GM19025 (cell line): ENCODE measurements around the gene RAB43.

Source experiments
- ATAC-seq: cut with Tn5 transposase; IDR thresholded peaks from one replicate; pipeline ENCODE4 v1.9.1; 2021; ENCODE audit warnings: mild to moderate bottlenecking, low read depth, moderate library complexity; ENCODE audit not compliant: unreplicated experiment

Gene RAB43

DNA sequence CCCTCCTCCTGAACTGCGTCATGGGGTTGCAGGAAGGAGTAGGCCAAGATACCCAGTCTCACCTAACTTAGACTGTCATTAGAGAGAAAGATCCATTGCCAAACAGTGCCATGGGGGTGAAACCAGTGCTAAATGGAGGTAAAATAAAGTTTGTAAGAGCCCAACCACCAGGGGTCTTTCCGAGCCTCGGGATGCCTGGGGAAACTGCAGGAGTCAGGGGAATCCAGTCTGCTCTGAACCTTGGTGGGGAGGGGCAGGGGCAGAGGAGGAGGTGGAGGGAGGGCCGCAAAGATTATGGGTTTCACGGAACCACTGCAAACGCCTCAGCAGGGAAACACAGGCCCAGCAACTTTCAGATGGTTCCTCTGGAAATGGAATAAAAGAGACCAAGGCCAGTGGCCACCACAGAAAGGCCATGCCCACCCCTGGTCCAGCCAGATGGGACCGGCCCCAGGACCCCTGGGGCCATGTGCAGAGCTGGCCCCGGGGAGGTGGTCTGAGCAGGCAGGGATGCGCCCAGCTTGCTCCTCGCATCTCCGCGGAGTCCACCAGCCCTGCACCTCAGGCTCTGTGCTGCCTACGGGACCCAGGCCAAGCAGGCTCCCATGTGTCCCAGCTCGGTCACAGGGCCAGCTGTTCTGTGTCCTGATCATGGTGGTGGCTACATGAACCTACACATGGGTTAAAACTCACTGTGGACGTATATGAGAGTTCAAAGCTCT lies 80.9 kb downstream of the RAB43 start:
- ATAC-seq, result no peak

DNA sequence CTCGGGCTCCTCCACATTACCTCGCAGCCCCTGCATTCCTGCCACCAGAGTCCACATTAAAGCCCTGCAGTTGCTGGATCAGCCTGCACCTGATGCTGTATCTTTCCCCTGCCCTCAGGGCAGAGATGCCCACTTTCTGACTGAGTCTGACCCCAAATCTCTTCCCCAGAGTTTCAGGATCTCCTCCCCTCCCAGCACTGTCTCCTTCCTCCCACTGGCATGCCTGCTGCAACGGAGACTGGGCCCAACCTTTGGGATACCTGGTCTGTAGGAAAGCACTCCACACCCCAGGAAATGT lies 81.6 kb downstream of the RAB43 start:
- no peak for ATAC-seq

DNA sequence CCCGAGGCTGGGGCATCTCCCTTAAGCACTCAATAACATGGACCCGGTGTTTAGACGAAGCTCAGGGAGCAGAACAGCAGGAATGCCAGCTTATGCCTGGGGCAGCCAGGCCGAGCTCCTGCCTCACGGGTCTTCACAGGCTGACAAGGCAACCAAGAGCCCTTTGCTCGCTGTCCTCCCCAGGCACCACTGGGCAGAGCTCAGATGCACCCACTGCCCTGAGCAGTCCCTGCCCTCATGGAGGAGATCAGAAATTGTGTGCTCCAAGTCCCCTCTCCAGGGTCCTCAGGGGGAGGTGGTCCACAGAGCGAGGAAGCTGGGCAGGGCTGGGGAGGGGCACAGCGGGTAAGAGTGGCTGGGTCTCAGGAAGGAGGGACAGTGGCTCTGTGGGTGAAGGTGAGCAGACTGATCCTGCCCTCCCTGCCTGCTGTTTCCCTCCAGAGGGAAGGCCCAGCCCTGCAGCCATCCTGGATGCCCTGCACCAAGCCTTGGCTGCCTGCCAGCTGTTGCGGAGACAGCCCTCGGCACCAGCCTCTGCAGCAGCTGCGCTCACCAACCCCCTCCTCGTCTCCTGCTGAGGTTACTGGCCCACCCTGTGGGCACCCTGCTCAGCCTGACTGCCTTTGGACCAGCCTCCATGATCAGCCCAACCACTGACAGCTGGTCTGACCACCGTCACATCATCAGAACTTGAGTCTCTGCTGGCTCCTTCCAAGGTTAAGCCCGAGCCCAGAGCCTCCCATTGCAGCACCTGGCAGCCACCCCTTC lies 82.1 kb downstream of the RAB43 start:
- no peak for ATAC-seq

DNA sequence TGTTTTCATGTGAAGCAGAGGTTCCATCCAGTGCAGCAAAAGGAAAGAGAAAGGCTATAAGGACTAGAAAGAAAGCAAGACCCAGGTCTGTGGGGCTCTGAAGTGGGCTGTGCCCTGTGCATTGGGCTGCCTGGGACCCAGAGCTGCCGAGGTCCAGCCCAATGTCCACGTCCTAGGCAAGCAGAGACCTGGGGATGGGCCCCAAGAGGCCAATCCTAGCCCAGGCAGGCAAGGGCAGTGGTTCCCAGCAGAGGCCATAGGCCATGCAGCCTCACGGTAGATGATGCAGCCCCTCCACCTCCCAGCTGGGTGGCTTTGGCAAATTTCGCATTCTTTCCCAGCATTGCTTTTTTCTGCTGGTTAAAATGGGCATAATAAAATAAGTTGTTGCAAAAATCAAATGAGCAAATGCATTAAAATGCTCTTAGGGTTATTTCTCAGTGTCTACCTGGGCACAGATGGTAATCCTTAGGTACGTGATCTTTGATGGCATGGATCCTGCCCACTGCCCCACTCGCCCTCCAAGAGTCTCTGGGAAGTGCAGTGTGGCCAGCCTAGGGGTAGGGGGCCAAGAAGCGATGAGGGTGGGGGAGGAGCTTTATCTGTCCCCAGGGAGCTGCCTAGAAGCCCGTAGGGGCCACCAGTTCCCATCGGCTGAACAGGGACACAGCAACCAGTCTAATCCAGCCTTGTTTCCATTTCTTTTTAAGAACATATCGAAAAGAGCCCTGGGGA lies 83.3 kb downstream of the RAB43 start:
- no peak for ATAC-seq
